Left forelimb (tissue), 1 donor: ENCODE results near the gene PI4K2B.
"Not testable (repeated sequence)": the region's sequence is repeated elsewhere in the genome, so short reads cannot be mapped to it uniquely, and the experiment has no call there.

Source experiments
- DNase-seq: peaks from one replicate; pipeline ENCODE4 v3.0.0-alpha.2; 2018; ENCODE audit warnings: low spot score

PI4K2B gene

GRCh38 chr4:25306518-25307057 is 72.8 kb downstream of the PI4K2B start:
- no peak for DNase-seq

DNA sequence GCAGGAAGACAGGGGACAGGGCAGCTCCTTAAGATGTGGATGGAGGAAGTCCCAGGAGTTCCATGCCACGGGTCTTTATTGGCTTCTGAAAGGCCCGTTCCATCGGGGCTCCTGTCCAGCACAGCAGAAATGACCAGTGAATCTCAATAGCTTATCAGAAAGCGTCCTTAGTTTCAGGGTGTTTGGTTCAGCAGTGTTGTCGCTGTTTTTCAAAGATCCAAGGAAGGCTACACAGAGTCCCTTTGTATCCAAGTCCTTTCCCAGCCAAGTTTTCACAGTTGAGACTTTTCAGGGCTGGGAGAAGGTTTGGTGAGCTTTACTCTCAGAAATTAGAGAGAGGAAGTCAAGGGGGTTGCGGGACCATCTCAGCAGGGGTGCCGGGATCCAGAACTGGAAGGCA is 73.8 kb downstream of the PI4K2B start:
- DNase-seq, result no peak

GRCh38 chr4:25308306-25308705 is 74.5 kb downstream of the PI4K2B start:
- DNase-seq, result no peak

DNA sequence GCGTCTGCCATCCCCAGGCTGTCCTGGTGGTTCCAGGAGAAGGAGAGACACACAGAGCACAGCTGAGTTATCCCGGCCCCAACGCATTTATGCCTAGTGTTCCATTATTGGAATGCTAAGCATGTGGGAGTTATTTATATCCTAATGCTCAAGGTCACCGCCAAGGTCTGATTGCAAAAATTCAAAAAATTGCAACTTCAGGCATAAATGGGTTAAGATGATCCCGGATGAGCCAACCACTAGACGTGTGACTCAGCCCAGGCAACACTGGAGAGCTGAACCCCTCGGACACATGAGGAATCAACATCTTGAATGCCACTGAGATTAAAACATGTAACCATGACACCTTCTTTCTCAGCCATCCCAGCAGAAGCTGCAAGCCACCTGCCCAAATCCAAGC is 74.9 kb downstream of the PI4K2B start:
- no peak for DNase-seq

DNA sequence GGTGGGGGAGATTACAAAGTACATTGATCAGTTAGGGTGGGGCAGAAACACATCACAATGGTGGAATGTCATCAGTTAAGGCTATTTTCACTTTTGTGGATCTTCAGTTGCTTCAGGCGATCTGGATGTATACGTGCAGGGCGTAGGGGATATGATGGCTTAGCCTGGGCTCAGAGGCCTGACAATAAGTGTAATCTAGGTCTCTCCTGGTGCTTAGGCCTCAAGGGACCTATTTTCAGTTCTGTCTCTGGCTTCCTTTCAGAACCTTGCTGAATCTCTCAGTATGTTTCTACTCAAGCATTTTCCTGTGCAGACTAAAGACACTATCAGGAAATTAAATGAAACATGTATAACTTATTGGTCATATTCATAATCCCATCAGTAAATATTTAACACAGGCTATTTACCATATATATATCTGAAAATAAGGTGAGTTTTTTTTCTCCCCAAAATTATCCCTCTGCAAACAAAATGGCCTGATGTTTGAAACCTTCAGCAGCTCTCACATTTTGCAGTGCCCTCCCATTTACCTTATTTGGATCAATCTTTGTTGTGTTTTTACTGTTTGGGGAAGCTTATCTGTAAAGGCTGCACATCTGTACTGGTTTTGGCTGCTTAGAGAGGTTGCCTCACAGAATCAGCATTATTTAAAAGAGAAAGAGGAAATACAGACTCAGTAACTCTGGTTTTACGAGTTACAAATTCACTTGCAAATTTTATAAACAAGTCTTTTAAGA is 76.4 kb downstream of the PI4K2B start:
- DNase-seq, result no peak

GRCh38 chr4:25310803-25311166 is 77.0 kb downstream of the PI4K2B start:
- no peak for DNase-seq

DNA sequence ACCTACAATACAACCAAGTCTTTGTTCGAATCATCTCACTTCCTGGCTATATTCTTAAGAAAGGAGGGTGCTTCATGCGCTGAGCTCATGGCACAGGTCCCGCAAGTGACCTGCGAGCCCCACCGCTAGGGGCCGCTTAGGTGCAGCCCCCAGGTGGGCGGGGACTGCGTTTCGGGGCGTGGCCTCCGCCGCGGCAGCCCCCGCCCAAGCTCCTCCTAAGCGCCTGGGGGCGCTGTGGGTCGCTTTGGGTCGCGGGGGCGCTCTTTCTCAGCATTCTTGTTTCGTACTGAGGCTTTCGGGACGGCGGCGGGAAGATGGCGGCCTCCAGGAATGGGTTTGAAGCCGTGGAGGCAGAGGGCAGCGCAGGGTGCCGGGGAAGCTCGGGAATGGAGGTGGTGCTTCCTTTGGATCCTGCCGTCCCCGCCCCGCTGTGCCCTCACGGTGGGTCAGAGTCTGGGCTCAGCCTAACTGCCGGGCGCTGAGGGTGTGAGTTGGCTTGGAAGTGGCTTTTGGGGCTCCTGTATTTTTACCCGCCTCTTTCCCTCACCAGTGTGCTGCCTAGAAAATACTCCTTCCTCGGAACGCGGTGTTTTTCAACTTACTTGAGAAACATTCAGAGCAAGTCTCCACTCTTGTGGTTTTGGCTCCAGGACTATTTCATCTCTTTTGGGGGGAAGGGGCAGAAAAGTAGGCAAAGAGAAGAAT is 78.8 kb downstream of the PI4K2B start, which contains the start of gene ZCCHC4:
Gene ZCCHC4 (plus strand): TSS at position 279 of the 705 bp plus-strand sequence. CDS start 36 bp downstream, at position 315.
- peak; percentile 92 for DNase-seq

- no peak for DNase-seq
These were observed 79.5 kb downstream of the PI4K2B start for GRCh38 chr4:25313201-25313895.

DNA sequence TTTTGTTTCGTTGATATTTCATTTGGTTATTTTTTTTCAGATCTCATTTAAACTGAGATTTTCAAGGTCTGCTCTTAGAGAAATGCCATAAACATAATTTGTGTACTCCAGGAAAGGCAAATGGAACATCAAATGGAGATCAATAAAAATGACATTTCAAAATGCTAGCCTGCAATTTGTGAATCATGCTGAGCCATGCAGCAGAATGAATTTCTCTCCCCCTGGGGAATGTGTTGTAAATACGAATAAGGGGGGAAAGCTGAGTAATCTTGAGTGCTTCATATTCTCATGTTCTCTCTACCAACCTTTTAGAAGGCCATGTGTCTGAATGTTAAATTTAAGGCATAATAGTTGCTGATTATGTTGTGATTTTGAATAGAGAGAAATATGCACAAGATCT is 86.5 kb downstream of the PI4K2B start:
- DNase-seq, result no peak

- DNase-seq, result no peak
These were observed 86.9 kb downstream of the PI4K2B start for GRCh38 chr4:25320773-25321172.

DNA sequence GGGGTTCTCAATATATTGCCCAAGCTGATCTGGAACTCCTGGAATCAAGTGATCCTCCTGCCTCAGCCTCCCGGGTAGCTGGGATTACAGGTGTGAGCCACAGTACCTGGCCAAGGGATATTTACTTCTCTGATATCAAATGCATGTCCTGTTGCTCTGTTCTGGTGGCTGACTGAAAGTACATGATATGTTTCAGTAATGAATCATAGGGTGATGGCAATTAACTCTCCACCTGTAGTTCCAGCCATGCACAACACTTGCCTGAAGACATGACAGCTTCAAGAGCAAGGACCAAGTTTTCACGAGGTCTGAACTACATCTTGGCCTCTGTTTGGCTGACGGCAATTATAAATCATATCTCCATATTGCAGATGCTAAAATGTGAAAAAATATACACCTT is 87.9 kb downstream of the PI4K2B start:
- no peak for DNase-seq

DNA sequence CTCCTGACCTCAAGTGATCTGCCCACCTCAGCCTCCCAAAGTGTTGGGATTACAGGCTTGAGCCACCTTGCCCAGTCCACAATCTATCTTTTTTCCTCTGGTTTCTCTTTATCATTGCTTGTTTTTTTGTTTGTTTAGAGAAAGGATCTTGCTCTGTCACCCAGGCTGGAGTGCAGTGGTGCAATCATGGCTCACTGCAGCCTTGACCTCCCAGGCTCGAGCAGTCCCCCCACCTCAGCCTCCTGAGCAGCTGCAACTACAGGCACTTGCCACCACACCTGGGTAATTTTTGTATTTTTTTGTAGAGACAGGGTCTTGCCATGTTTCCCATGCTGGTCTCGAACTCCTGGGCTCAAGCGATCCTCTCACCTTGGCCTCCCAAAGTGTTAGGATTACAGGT is 94.6 kb downstream of the PI4K2B start:
- DNase-seq, result not testable (repeated sequence)
